ENCODE data around the gene CCNE1.
"Not testable (repeated sequence)": the region's sequence is repeated elsewhere in the genome, so short reads cannot be mapped to it uniquely, and the experiment has no call there.

Gene CCNE1

GRCh38 chr19:29819300-29819699 lies 7.5 kb downstream of the CCNE1 start:
- no peak for DNase-seq

- no peak for DNase-seq
These were observed 8.2 kb downstream of the CCNE1 start for GRCh38 chr19:29819986-29820385.

- DNase-seq, result no peak
These were observed 12.0 kb downstream of the CCNE1 start for GRCh38 chr19:29823581-29824330.

GRCh38 chr19:29825263-29825662 lies 13.5 kb downstream of the CCNE1 start:
- not testable (repeated sequence) for DNase-seq

GRCh38 chr19:29831041-29831548 lies 19.3 kb downstream of the CCNE1 start:
- DNase-seq, result no peak

GRCh38 chr19:29831686-29832085 lies 19.9 kb downstream of the CCNE1 start:
- no peak for DNase-seq

- DNase-seq, result no peak
These were observed 21.0 kb downstream of the CCNE1 start for GRCh38 chr19:29832801-29833200.

GRCh38 chr19:29833614-29834261 lies 21.9 kb downstream of the CCNE1 start:
- no peak for DNase-seq

- DNase-seq, result no peak
These were observed 23.4 kb downstream of the CCNE1 start for GRCh38 chr19:29834991-29835846.

GRCh38 chr19:29836409-29836825 lies 24.6 kb downstream of the CCNE1 start:
- DNase-seq, result no peak

GRCh38 chr19:29837448-29837981 lies 25.7 kb downstream of the CCNE1 start:
- no peak for DNase-seq

GRCh38 chr19:29837996-29838395 lies 26.2 kb downstream of the CCNE1 start:
- DNase-seq, result no peak

- no peak for DNase-seq
These were observed 28.5 kb downstream of the CCNE1 start for GRCh38 chr19:29840066-29840950.

- DNase-seq, result no peak
These were observed 29.4 kb downstream of the CCNE1 start for GRCh38 chr19:29841209-29841558.

- no peak for DNase-seq
These were observed 30.0 kb downstream of the CCNE1 start for GRCh38 chr19:29841559-29842367.

- DNase-seq, result no peak
These were observed 30.8 kb downstream of the CCNE1 start for GRCh38 chr19:29842471-29843179.

GRCh38 chr19:29843180-29844051 lies 31.6 kb downstream of the CCNE1 start:
- no peak for DNase-seq

GRCh38 chr19:29844891-29845573 lies 33.2 kb downstream of the CCNE1 start:
- peak; percentile 88 for DNase-seq
